Measurements from ENCODE around the gene USO1. TPM values are rescaled to one million over a fixed set of nuclear protein-coding genes. Genes with fewer than 3 reads are reported as not detected.

Gene USO1
- 100 to 1,000 TPM in 1 of 4 donors, 10 to 100 TPM in 3; 74.4 to 111 (median 87.9) TPM for total RNA-seq

- Histone ChIP-seq H3K4me3 (peak within 1 kb of the TSS; percentile 75 to 87), H3K27me3 (no peaks in the 10 kb centered on the region), H3K4me1 (peaks cover 0 to 55% (median 14%) of the 10 kb centered on the region in 3 donors), H3K27ac (peak within 1 kb of the TSS; percentile 92 to 98 (median 96)), H3K9me3 (no peaks in the 10 kb centered on the region), H3K36me3 (no peaks in the 10 kb centered on the region)
- 0 to 1% methylated on average over 7 to 11 of the region's 48 CpGs for WGBS, 2 donors (ENCODE audit: low coverage in 1 of 2)
- peak; percentile 98 for ATAC-seq
- TF ChIP-seq, protein P1, sequence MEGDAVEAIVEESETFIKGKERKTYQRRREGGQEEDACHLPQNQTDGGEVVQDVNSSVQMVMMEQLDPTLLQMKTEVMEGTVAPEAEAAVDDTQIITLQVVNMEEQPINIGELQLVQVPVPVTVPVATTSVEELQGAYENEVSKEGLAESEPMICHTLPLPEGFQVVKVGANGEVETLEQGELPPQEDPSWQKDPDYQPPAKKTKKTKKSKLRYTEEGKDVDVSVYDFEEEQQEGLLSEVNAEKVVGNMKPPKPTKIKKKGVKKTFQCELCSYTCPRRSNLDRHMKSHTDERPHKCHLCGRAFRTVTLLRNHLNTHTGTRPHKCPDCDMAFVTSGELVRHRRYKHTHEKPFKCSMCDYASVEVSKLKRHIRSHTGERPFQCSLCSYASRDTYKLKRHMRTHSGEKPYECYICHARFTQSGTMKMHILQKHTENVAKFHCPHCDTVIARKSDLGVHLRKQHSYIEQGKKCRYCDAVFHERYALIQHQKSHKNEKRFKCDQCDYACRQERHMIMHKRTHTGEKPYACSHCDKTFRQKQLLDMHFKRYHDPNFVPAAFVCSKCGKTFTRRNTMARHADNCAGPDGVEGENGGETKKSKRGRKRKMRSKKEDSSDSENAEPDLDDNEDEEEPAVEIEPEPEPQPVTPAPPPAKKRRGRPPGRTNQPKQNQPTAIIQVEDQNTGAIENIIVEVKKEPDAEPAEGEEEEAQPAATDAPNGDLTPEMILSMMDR (IDR thresholded peaks at IDR 0.05), result peak; percentile 65 to 79 (median 70)
- TF ChIP-seq POLR2AphosphoS5 (IDR thresholded peaks at IDR 0.05), result peak; percentile 97
- TF ChIP-seq EP300 (IDR thresholded peaks at IDR 0.05), result no peak
- peak; percentile 90 to 95 for TF ChIP-seq POLR2A (IDR thresholded peaks at IDR 0.05)
Measured at GRCh38 chr4:75724066-75724866, at the start of gene USO1. Gene USO1, plus strand, starts transcription at chr4:75724577. Its CDS starts 243 bp downstream, at chr4:75724820.

DNA sequence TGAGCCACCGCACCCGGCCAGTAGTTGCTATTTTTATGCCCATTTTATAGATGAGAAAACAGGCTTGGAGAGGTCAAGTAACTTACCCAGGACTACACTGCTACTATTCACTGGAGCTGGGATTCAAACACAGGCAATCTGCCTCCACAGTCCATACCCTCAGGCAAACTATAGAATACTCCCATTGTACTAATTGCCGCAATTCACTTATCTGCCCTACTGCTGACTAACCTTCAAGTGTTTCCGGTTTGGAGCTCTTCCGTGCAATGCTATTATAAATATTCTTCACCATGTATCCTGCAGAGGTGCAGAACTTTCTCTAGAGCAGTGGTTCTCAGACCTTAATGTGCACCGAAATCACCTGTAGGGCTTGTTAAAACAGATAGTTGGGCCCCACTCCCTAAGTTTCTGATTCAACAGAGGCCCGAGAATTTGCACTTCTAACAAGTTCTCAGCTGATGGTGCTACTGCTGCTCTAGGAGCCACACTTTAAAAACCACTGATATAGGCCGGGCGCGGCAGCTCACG lies 49.3 kb upstream of the USO1 start:
- no peak overlapping the region for H3K4me3 ChIP-seq
- H3K27ac ChIP-seq, result no peak overlapping the region
- H3K36me3 ChIP-seq, result no peaks in the 10 kb centered on the region
- TF ChIP-seq, protein P1 (IDR thresholded peaks at IDR 0.05), result no peak
- no peak for TF ChIP-seq EP300 (IDR thresholded peaks at IDR 0.05)
- TF ChIP-seq POLR2A (IDR thresholded peaks at IDR 0.05), result no peak
- TF ChIP-seq POLR2AphosphoS5 (IDR thresholded peaks at IDR 0.05), result no peak
- H3K4me1 ChIP-seq, result peaks cover 0 to 28% (median 3%) of the 10 kb centered on the region in 3 donors
- ATAC-seq, result no peak
- no peaks in the 10 kb centered on the region for H3K27me3 ChIP-seq
- no peaks in the 10 kb centered on the region for H3K9me3 ChIP-seq
- 93 to 100% methylated on average over 3 to 6 of the region's 11 CpGs for WGBS, 2 donors (ENCODE audit: low coverage in 1 of 2)

- Histone ChIP-seq H3K4me1 (peaks cover 0 to 8% (median 3%) of the 10 kb centered on the region in 3 donors), H3K27me3 (no peaks in the 10 kb centered on the region), H3K27ac (no peak overlapping the region), H3K36me3 (no peaks in the 10 kb centered on the region), H3K4me3 (no peak overlapping the region), H3K9me3 (no peaks in the 10 kb centered on the region)
- no peak for ATAC-seq
- TF ChIP-seq POLR2A (IDR thresholded peaks at IDR 0.05), result no peak
- no peak for TF ChIP-seq EP300 (IDR thresholded peaks at IDR 0.05)
- TF ChIP-seq, protein P1 (IDR thresholded peaks at IDR 0.05), result no peak
- TF ChIP-seq POLR2AphosphoS5 (IDR thresholded peaks at IDR 0.05), result no peak
Measured at GRCh38 chr4:75678473-75678872, 45.9 kb upstream of the USO1 start.

DNA sequence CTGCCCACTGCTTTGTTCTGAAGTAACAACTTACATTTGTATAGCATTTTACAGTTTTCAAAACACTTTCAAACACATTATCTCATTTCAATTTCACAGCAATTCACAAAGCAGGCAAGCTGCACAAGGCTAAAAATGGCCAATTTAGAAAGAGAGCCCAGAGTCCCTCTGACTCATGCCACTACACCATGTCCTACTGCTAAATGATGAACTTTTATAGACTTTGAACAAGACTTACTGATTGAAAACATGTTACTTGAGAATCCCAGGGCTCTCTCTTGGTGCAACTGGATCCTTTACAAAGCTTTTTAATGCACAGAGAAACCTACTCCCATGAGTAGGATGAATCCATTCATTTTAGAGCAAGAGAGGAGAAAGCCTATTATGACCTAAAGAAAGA lies 45.4 kb upstream of the USO1 start:
- no peak for ATAC-seq
- Histone ChIP-seq H3K9me3 (no peaks in the 10 kb centered on the region), H3K36me3 (no peaks in the 10 kb centered on the region), H3K4me1 (peaks cover 0 to 4% (median 3%) of the 10 kb centered on the region in 3 donors), H3K4me3 (no peak overlapping the region), H3K27me3 (no peaks in the 10 kb centered on the region), H3K27ac (no peak overlapping the region)
- TF ChIP-seq, protein P1 (IDR thresholded peaks at IDR 0.05), result no peak
- TF ChIP-seq EP300 (IDR thresholded peaks at IDR 0.05) (no peak), POLR2AphosphoS5 (IDR thresholded peaks at IDR 0.05) (no peak), POLR2A (IDR thresholded peaks at IDR 0.05) (no peak)

Data from gastroesophageal sphincter (tissue), 4 donors.